Liver (tissue), 9 donors: ENCODE data around the gene DAPP1. TPM values are rescaled to one million over a fixed set of nuclear protein-coding genes. Genes with fewer than 3 reads are reported as not detected.
"Not testable (repeated sequence)": the region's sequence is repeated elsewhere in the genome, so short reads cannot be mapped to it uniquely, and the experiment has no call there.

ENCODE experiments used
- DNase-seq: peaks from one replicate; pipeline ENCODE4 v3.0.0-alpha.2; 2017; ENCODE audit warnings: low spot score
- H3K27ac ChIP-seq, 2 donors: one replicate each; pipeline ENCODE4 v1.7.0; 2013; ENCODE audit warnings: inconsistent platforms in 2 of 2, low read length in 2 of 2, control low read depth in 1 of 2, low read depth in 1 of 2, mild to moderate bottlenecking in 1 of 2
- H3K27me3 ChIP-seq, 4 donors: one replicate each; pipeline versions ENCODE4 v1.6.1 to v1.7.0; 2013; ENCODE audit warnings: low read length in 3 of 4, inconsistent platforms in 1 of 4, mild to moderate bottlenecking in 1 of 4, moderate library complexity in 1 of 4; ENCODE audit not compliant: control insufficient read depth in 4 of 4, insufficient read depth in 4 of 4
- H3K36me3 ChIP-seq, 4 donors: one replicate each; pipeline versions ENCODE4 v1.6.1 to v1.7.0; 2013; ENCODE audit warnings: low read length in 3 of 4, mild to moderate bottlenecking in 3 of 4, low read depth in 1 of 4, moderate library complexity in 1 of 4; ENCODE audit not compliant: control insufficient read depth in 4 of 4, insufficient read depth in 3 of 4
- H3K4me1 ChIP-seq, 4 donors: one replicate each; pipeline versions ENCODE4 v1.6.1 to v1.7.0; 2013; ENCODE audit warnings: low read length in 3 of 4, mild to moderate bottlenecking in 3 of 4, moderate library complexity in 1 of 4; ENCODE audit not compliant: control insufficient read depth in 4 of 4, insufficient read depth in 4 of 4
- H3K4me3 ChIP-seq, 3 donors: one replicate each; pipeline versions ENCODE4 v1.6.1 to v1.7.0; 2013; ENCODE audit warnings: low read length in 3 of 3, control low read depth in 1 of 3, low read depth in 1 of 3, mild to moderate bottlenecking in 1 of 3
- H3K9ac ChIP-seq, 2 donors: one replicate each; pipeline ENCODE4 v1.7.0; 2013; ENCODE audit warnings: low read length in 2 of 2, mild to moderate bottlenecking in 2 of 2, moderate library complexity in 2 of 2, control low read depth in 1 of 2, low read depth in 1 of 2
- H3K9me3 ChIP-seq, 4 donors: one replicate each; pipeline versions ENCODE4 v1.6.1 to v1.7.0; 2013; ENCODE audit warnings: low read length in 3 of 4; ENCODE audit not compliant: control insufficient read depth in 4 of 4
- CTCF ChIP-seq: fragments of 150-350 bp; IDR thresholded peaks from 2 replicates; pipeline ENCODE4 v1.5.1; 2017; ENCODE audit warnings: improper control_type of control experiment, low read depth, low read length; ENCODE audit not compliant: missing input control
- EGR1 ChIP-seq, 2 donors: IDR thresholded peaks; 2 replicates each; pipeline ENCODE4 v1.6.1; 2016 to 2018; ENCODE audit warnings: antibody characterized with exemption in 2 of 2, low read depth in 2 of 2
- FOXA1 ChIP-seq: IDR thresholded peaks from 2 replicates; pipeline ENCODE4 v1.6.1; 2016; ENCODE audit warnings: antibody characterized with exemption
- GABPA ChIP-seq, 2 donors: IDR thresholded peaks in 1 of 2; conservative IDR thresholded peaks in 1 of 2; 2 replicates each; pipeline ENCODE4 v1.6.1; 2016; ENCODE audit warnings: antibody characterized with exemption in 2 of 2, mild to moderate bottlenecking in 1 of 2, moderate library complexity in 1 of 2
- HNF4A ChIP-seq, 2 donors: conservative IDR thresholded peaks; 2 replicates each; pipeline ENCODE4 v1.6.1; 2016; ENCODE audit warnings: antibody characterized with exemption in 2 of 2, mild to moderate bottlenecking in 2 of 2
- HNF4G ChIP-seq: IDR thresholded peaks from 2 replicates; pipeline ENCODE4 v1.6.1; 2016; ENCODE audit warnings: antibody characterized with exemption
- JUND ChIP-seq, 2 donors: IDR thresholded peaks; 2 replicates each; pipeline ENCODE4 v1.6.1; 2016; ENCODE audit warnings: antibody characterized with exemption in 2 of 2
- MAX ChIP-seq: IDR thresholded peaks from 2 replicates; pipeline ENCODE4 v1.6.1; 2016; ENCODE audit warnings: antibody characterized with exemption
- NR2F2 ChIP-seq: IDR thresholded peaks from 2 replicates; pipeline ENCODE4 v1.6.1; 2016; ENCODE audit warnings: antibody characterized with exemption
- RAD21 ChIP-seq, 2 donors: IDR thresholded peaks; 2 replicates each; pipeline ENCODE4 v1.6.1; 2016; ENCODE audit warnings: antibody characterized with exemption in 2 of 2, mild to moderate bottlenecking in 2 of 2
- REST ChIP-seq: IDR thresholded peaks from 2 replicates; pipeline ENCODE4 v1.6.1; 2016; ENCODE audit warnings: antibody characterized with exemption, mild to moderate bottlenecking
- SP1 ChIP-seq: IDR thresholded peaks from 2 replicates; pipeline ENCODE4 v1.6.1; 2018; ENCODE audit warnings: antibody characterized with exemption, mild to moderate bottlenecking
- TAF1 ChIP-seq: conservative IDR thresholded peaks from 2 replicates; pipeline ENCODE4 v1.6.1; 2016; ENCODE audit warnings: antibody characterized with exemption, mild to moderate bottlenecking
- YY1 ChIP-seq: IDR thresholded peaks from 2 replicates; pipeline ENCODE4 v1.6.1; 2016; ENCODE audit warnings: antibody characterized with exemption, mild to moderate bottlenecking
- WGBS: extraction: QIAGEN DNeasy Blood & Tissue Kit; methylation state at CpG from one replicate; pipeline ENCODE4 v1.1.7; 2013; 5-methylcytosine and 5-hydroxymethylcytosine counted together
- polyA plus RNA-seq, 2 donors: library from polyadenylated mRNA; stranded (reverse) in 1 of 2; unstranded in 1 of 2; fragments of 200-250 nt in 1 of 2; fragments of >200 nt in 1 of 2; fragmentation: Nextera tagmentation in 1 of 2; extraction: Ambion mirVana in 1 of 2; gene quantifications; one replicate each; pipeline versions ENCODE4 v1.2.1 to v1.2.3, GENCODE V29; 2013 to 2015
- total RNA-seq, 2 donors: library from RNA; depleted of rRNA; stranded (reverse); fragments of >200 nt; gene quantifications; one replicate each; pipeline ENCODE4 v1.2.3, GENCODE V29; 2014
- donor health status: healthy.
- donor health status: healthy.
- donor health status: healthy.
- donor health status: healthy.
- donor health status: healthy.

DAPP1 gene
- total RNA-seq (1 to 10 TPM; 1.1 to 4.8 TPM), polyA plus RNA-seq (under 1 TPM; 0.53 to 0.74 TPM)

- no peak for DNase-seq
- no peaks in the 10 kb centered on the region for H3K27me3 ChIP-seq
- peak within 1 kb of the TSS; percentile 3 to 54 for H3K9ac ChIP-seq
- H3K36me3 ChIP-seq = no peaks in the 10 kb centered on the region
- H3K27ac ChIP-seq = peak within 1 kb of the TSS in 1 of 2 donors; percentile 58
- TF ChIP-seq CTCF = no peak
- no peak for TF ChIP-seq NR2F2
- TF ChIP-seq HNF4A (conservative IDR thresholded peaks at IDR 0.05) = no peak
- TF ChIP-seq GABPA (IDR thresholded peaks at IDR 0.05 in 1 of 2, conservative IDR thresholded peaks at IDR 0.05 in 1 of 2) = no peak
- no peak for TF ChIP-seq RAD21 (IDR thresholded peaks at IDR 0.05)
- no peak for TF ChIP-seq REST
- no peak for TF ChIP-seq EGR1 (IDR thresholded peaks at IDR 0.05; ENCODE audit: low read depth in 2 of 2)
- TF ChIP-seq HNF4G = no peak
- TF ChIP-seq JUND (IDR thresholded peaks at IDR 0.05) = no peak
- TF ChIP-seq YY1 = no peak
- no peaks in the 10 kb centered on the region for H3K4me1 ChIP-seq
- peak within 1 kb of the TSS in 2 of 3 donors; percentile 10 to 26 for H3K4me3 ChIP-seq
- no peaks in the 10 kb centered on the region for H3K9me3 ChIP-seq
- 82% methylated on average over 7 of the region's 7 CpGs for WGBS
Observed at GRCh38 chr4:99816545-99817308, at the start of gene DAPP1. TSS of gene DAPP1 (plus strand) at chr4:99816827. CDS start at chr4:99816914, 87 bp downstream.

GRCh38 chr4:99770842-99771241 is 45.8 kb upstream of the DAPP1 start:
- H3K4me1 ChIP-seq, DNase-seq, H3K9me3 ChIP-seq, H3K36me3 ChIP-seq, H3K27ac ChIP-seq, H3K27me3 ChIP-seq, H3K9ac ChIP-seq, H3K4me3 ChIP-seq: not testable (repeated sequence)
- WGBS = 94% methylated on average over 7 of the region's 7 CpGs

- Histone ChIP-seq H3K4me3 (no peak overlapping the region), H3K9ac (no peak overlapping the region), H3K27me3 (no peaks in the 10 kb centered on the region), H3K4me1 (no peaks in the 10 kb centered on the region), H3K9me3 (no peaks in the 10 kb centered on the region), H3K27ac (no peak overlapping the region), H3K36me3 (no peaks in the 10 kb centered on the region)
- DNase-seq = no peak
- 87% methylated on average over 3 of the region's 3 CpGs for WGBS
- TF ChIP-seq CTCF = no peak
- no peak for TF ChIP-seq HNF4A (conservative IDR thresholded peaks at IDR 0.05)
- no peak for TF ChIP-seq YY1
- no peak for TF ChIP-seq SP1
- no peak for TF ChIP-seq HNF4G
- no peak for TF ChIP-seq MAX
- TF ChIP-seq TAF1 = no peak
- no peak for TF ChIP-seq REST
- no peak for TF ChIP-seq RAD21 (IDR thresholded peaks at IDR 0.05)
- TF ChIP-seq GABPA (IDR thresholded peaks at IDR 0.05 in 1 of 2, conservative IDR thresholded peaks at IDR 0.05 in 1 of 2) = no peak
- no peak for TF ChIP-seq FOXA1
- no peak for TF ChIP-seq NR2F2
Observed at GRCh38 chr4:99783940-99784339, 32.7 kb upstream of the DAPP1 start.
